Smooth muscle cell (in vitro differentiated cells): ENCODE results near the gene CFAP410. TPM values are rescaled to one million over a fixed set of nuclear protein-coding genes. Genes with fewer than 3 reads are reported as not detected.

Experiments
- DNase-seq: peaks from one replicate; lab custom pipeline; 2025; ENCODE audit not compliant: unreplicated experiment; lab: John Stamatoyannopoulos, UW
- H2AFZ ChIP-seq: fragments of 200-600 bp; sonication (generic); 2 replicates; pipeline ENCODE4 v1.6.0; 2016; ENCODE audit warnings: antibody characterized with exemption, low read depth, mild to moderate bottlenecking
- H3F3A ChIP-seq: fragments of 200-600 bp; sonication (generic); 2 replicates; pipeline ENCODE4 v1.6.0; 2017; ENCODE audit warnings: antibody characterized with exemption, low read depth
- H3K27ac ChIP-seq: fragments of 200-600 bp; sonication (generic); 2 replicates; pipeline ENCODE4 v1.5.1; 2016; ENCODE audit warnings: low read depth, mild to moderate bottlenecking
- H3K27me3 ChIP-seq: fragments of 200-600 bp; sonication (generic); 2 replicates; pipeline ENCODE4 v1.6.1; 2016; ENCODE audit warnings: low read depth, mild to moderate bottlenecking
- H3K36me3 ChIP-seq: fragments of 200-600 bp; sonication (generic); 2 replicates; pipeline ENCODE4 v1.5.1; 2016; ENCODE audit warnings: low read depth
- H3K4me1 ChIP-seq: fragments of 200-600 bp; sonication (generic); 2 replicates; pipeline ENCODE4 v1.5.1; 2016; ENCODE audit warnings: low read depth
- H3K4me2 ChIP-seq: fragments of 200-600 bp; sonication (generic); 2 replicates; pipeline ENCODE4 v1.6.0; 2016; ENCODE audit warnings: mild to moderate bottlenecking
- H3K4me3 ChIP-seq: fragments of 200-600 bp; sonication (generic); 2 replicates; pipeline ENCODE4 v1.5.1; 2016; ENCODE audit warnings: mild to moderate bottlenecking
- H3K79me2 ChIP-seq: fragments of 200-600 bp; sonication (generic); 2 replicates; pipeline ENCODE4 v1.6.0; 2016; ENCODE audit warnings: low read depth, mild to moderate bottlenecking
- H3K9ac ChIP-seq: fragments of 200-600 bp; sonication (generic); 2 replicates; pipeline ENCODE4 v1.6.0; 2016; ENCODE audit warnings: low read depth
- H3K9me3 ChIP-seq: fragments of 200-600 bp; sonication (generic); replicated peaks from 2 replicates; pipeline ENCODE4 v1.5.1; 2016; ENCODE audit warnings: low read depth
- H4K20me1 ChIP-seq: fragments of 200-600 bp; sonication (generic); 2 replicates; pipeline ENCODE4 v1.6.0; 2016; ENCODE audit warnings: low read depth
- WGBS: methylation state at CpG from one replicate; pipeline ENCODE4 v1.1.7; 2016; ENCODE audit warnings: low lambda C conversion rate; 5-methylcytosine and 5-hydroxymethylcytosine counted together
- polyA plus RNA-seq: library from polyadenylated mRNA; unstranded; fragments of >200 nt; fragmentation: Nextera tagmentation; extraction: Ambion mirVana; gene quantifications from 2 replicates; pipeline ENCODE4 v1.2.1, GENCODE V29; 2016
- total RNA-seq: library from RNA; depleted of rRNA; stranded (reverse); fragments of >200 nt; gene quantifications from 2 replicates; pipeline ENCODE4 v1.2.3, GENCODE V29; 2014
- TF ChIP-seq, protein P1 (sequence below): fragments of 200-600 bp; sonication (generic); IDR thresholded peaks from 2 replicates; pipeline ENCODE4 v1.5.1; 2017; ENCODE audit warnings: borderline replicate concordance, mild to moderate bottlenecking, antibody characterized with exemption; ENCODE audit not compliant: insufficient read depth, poor library complexity, severe bottlenecking

CFAP410 gene
- total and polyA plus RNA-seq, 2 experiments from 2014 or later, result 6.5 to 21.7 TPM

- 69% methylated on average over 10 of the region's 10 CpGs for WGBS
- Histone ChIP-seq H3K4me1 (peaks cover 6% of the 10 kb centered on the region), H3K27me3 (no peaks in the 10 kb centered on the region), H3K4me3 (no peak overlapping the region), H3F3A (no peaks in the 10 kb centered on the region), H4K20me1 (peaks cover 2% of the 10 kb centered on the region), H3K9me3 (no peaks in the 10 kb centered on the region), H3K36me3 (no peaks in the 10 kb centered on the region), H3K27ac (no peak overlapping the region), H3K79me2 (peaks cover 5% of the 10 kb centered on the region), H3K4me2 (no peak overlapping the region), H2AFZ (no peak overlapping the region), H3K9ac (no peak overlapping the region)
- TF ChIP-seq, protein P1, sequence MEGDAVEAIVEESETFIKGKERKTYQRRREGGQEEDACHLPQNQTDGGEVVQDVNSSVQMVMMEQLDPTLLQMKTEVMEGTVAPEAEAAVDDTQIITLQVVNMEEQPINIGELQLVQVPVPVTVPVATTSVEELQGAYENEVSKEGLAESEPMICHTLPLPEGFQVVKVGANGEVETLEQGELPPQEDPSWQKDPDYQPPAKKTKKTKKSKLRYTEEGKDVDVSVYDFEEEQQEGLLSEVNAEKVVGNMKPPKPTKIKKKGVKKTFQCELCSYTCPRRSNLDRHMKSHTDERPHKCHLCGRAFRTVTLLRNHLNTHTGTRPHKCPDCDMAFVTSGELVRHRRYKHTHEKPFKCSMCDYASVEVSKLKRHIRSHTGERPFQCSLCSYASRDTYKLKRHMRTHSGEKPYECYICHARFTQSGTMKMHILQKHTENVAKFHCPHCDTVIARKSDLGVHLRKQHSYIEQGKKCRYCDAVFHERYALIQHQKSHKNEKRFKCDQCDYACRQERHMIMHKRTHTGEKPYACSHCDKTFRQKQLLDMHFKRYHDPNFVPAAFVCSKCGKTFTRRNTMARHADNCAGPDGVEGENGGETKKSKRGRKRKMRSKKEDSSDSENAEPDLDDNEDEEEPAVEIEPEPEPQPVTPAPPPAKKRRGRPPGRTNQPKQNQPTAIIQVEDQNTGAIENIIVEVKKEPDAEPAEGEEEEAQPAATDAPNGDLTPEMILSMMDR, result no peak
- no peak for DNase-seq
Observed at GRCh38 chr21:44295646-44296045, 43.5 kb downstream of the CFAP410 start.

DNA sequence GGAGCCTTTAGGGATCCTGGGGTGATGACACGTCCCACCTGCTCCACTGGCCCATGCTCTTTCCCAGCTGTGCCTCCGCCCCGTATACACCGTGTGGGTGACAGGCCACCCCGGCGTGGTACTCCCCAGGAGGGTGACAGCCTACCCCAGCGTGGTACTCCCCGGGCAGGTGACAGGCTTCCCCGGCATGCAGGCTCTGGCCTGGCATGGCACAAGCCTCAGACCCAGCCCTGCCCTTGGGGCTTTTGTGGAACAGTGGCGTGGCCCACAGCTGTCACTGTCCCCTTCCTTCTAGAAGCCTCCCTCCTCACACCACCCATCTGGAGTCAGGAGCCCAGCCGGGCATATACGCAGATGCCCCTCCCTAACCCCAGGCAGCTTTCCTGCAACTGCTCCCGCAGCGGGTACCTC, 44.0 kb downstream of the CFAP410 start:
- H3K4me2 ChIP-seq, result no peak overlapping the region
- H3K9me3 ChIP-seq, result no peaks in the 10 kb centered on the region
- peaks cover 5% of the 10 kb centered on the region for H3K4me1 ChIP-seq
- H3K27me3 ChIP-seq, result no peaks in the 10 kb centered on the region
- peaks cover under 1% of the 10 kb centered on the region for H3K79me2 ChIP-seq
- H3K4me3 ChIP-seq, result no peak overlapping the region
- H4K20me1 ChIP-seq, result no peaks in the 10 kb centered on the region
- no peaks in the 10 kb centered on the region for H3F3A ChIP-seq
- H3K27ac ChIP-seq, result no peak overlapping the region
- no peak overlapping the region for H2AFZ ChIP-seq
- H3K9ac ChIP-seq, result no peak overlapping the region
- TF ChIP-seq, protein P1, result no peak
- WGBS, result 79% methylated on average over 14 of the region's 14 CpGs
- H3K36me3 ChIP-seq, result no peaks in the 10 kb centered on the region
- DNase-seq, result no peak

DNA sequence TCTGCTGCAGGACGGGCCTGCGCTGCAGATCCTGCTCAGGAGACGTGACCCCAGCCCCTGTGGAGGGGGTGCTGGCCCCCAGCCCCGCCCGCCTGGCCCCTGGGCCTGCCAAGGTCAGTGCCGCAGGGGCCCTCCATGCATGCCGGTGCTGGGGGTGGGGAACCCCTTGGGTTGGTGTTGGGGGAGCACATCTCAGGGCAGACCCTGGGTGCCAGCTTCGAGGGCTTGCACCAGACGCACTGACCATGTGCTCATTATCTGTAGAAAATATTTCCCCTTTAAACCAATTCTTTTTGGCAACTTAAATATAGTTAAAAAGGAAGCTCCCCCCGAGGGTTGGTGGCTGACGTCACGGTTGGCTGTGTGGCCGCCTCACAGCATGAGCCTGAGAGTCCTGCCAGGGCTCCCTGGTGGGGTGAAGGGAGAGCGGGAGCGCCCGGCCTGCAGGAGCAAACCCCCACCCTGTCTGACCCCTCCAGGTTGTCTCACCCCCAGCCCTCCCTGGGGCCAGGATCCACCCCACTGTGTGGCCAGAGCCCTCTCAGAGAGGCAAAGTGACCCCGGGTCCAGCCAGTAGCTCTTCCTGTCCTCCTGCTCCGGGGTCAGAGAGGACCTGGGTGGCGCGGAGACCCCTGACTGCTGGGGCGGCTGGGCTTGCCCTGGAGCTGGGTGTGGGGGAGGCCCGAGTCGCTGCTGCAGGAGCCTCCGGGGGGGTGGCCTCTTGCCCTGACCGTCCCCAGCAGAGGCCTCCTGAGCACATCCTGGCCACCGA, 44.6 kb downstream of the CFAP410 start:
- Histone ChIP-seq H2AFZ (no peak overlapping the region), H3K27me3 (no peaks in the 10 kb centered on the region), H3K27ac (no peak overlapping the region), H3K9ac (no peak overlapping the region), H3K9me3 (no peaks in the 10 kb centered on the region), H3F3A (no peaks in the 10 kb centered on the region), H3K4me2 (no peak overlapping the region), H3K4me1 (peaks cover 5% of the 10 kb centered on the region), H4K20me1 (no peaks in the 10 kb centered on the region), H3K4me3 (no peak overlapping the region), H3K79me2 (no peaks in the 10 kb centered on the region), H3K36me3 (no peaks in the 10 kb centered on the region)
- 88% methylated on average over 26 of the region's 26 CpGs for WGBS
- DNase-seq, result no peak
- TF ChIP-seq, protein P1, result no peak
